ENCODE data around the gene SMNDC1.
"Not testable (repeated sequence)": the region's sequence is repeated elsewhere in the genome, so short reads cannot be mapped to it uniquely, and the experiment has no call there.

The SMNDC1 gene

DNA sequence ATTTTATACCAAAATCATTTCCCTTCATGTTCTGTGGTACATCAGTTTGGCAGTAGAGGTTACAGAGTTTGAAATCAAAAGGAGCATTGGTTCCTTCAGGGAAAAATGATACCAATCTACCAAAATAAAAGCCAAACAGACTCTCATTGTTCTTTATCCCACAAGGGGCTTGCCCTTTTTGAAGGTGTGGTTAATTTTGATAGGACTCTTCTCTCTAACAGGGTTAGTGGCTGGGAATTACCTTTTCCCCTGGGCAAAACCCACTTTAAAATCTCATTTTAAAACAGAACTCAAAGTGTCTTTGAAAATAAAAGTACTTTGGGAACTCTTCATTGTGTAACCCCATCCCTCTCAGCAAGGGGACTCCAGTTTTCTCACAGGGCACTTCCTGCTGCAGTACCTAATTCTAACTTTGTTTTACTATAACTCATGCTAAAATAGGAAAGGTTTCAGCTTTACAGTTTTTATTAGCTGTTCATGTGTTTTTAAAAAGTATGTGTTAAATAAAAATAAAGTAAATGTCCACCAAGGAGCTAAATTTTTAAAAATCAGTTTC lies 30.6 kb downstream of the SMNDC1 start:
- Histone ChIP-seq H3K4me2 (ENCODE audit: insufficient read depth, low read length) (no peak overlapping the region), H4K20me1 (ENCODE audit: insufficient read depth, low read length) (no peaks in the 10 kb centered on the region), H3K36me3 (ENCODE audit: insufficient read depth, low read length) (no peaks in the 10 kb centered on the region), H2AFZ (ENCODE audit: low read depth, low read length) (no peak overlapping the region), H3K4me3 (ENCODE audit: low read depth in 1 of 2, low read length in 2 of 2) (no peak overlapping the region), H3K9ac (ENCODE audit: low read depth, low read length) (no peak overlapping the region), H3K4me1 (ENCODE audit: insufficient read depth, low read length) (peaks cover 8% of the 10 kb centered on the region; the same call in 1 of the 2 replicates), H3K9me3 (ENCODE audit: insufficient read depth, low read length, severe bottlenecking) (no peaks in the 10 kb centered on the region), H3K27me3 (ENCODE audit: insufficient read depth, low read length, poor library complexity) (no peaks in the 10 kb centered on the region), H3K79me2 (ENCODE audit: insufficient read depth, low read length) (no peaks in the 10 kb centered on the region), H3K27ac (ENCODE audit: low read length) (no peak overlapping the region)
- TF ChIP-seq, protein P1, sequence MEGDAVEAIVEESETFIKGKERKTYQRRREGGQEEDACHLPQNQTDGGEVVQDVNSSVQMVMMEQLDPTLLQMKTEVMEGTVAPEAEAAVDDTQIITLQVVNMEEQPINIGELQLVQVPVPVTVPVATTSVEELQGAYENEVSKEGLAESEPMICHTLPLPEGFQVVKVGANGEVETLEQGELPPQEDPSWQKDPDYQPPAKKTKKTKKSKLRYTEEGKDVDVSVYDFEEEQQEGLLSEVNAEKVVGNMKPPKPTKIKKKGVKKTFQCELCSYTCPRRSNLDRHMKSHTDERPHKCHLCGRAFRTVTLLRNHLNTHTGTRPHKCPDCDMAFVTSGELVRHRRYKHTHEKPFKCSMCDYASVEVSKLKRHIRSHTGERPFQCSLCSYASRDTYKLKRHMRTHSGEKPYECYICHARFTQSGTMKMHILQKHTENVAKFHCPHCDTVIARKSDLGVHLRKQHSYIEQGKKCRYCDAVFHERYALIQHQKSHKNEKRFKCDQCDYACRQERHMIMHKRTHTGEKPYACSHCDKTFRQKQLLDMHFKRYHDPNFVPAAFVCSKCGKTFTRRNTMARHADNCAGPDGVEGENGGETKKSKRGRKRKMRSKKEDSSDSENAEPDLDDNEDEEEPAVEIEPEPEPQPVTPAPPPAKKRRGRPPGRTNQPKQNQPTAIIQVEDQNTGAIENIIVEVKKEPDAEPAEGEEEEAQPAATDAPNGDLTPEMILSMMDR (IDR thresholded peaks at IDR 0.05; ENCODE audit: borderline replicate concordance, extremely low read depth, low read length, poor library complexity, severe bottlenecking) = no peak
- TF ChIP-seq EZH2 (IDR thresholded peaks at IDR 0.05; ENCODE audit: borderline replicate concordance, low read depth, low read length, severe bottlenecking) = no peak
- DNase-seq = no peak
- ATAC-seq (ENCODE audit: insufficient read depth, low read depth) = no peak

DNA sequence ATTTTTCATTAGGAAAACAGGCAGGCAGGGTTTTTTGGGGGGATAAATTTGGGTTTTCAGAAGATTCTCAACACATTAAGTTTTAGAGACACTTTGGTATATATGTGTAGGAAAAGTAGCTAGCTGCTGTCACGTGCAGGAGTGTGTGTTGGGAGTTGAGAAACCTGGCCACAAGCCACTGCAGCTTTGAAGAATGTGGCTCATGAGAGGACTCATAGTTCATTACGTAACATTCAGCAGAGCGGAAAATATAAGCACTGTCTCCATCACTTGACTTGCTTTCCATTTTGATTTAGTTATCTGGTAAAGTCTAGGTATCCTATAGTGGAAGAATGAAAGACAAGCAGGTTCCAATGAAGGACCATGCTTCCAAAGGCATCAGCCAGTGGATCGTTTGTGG lies 31.2 kb downstream of the SMNDC1 start:
- DNase-seq (no peak), ATAC-seq (ENCODE audit: insufficient read depth, low read depth) (no peak)
- Histone ChIP-seq H3K9ac (ENCODE audit: low read depth, low read length) (no peak overlapping the region), H3K4me1 (ENCODE audit: insufficient read depth, low read length) (peaks cover 4% of the 10 kb centered on the region; the same call in 1 of the 2 replicates), H4K20me1 (ENCODE audit: insufficient read depth, low read length) (no peaks in the 10 kb centered on the region), H3K79me2 (ENCODE audit: insufficient read depth, low read length) (no peaks in the 10 kb centered on the region), H3K9me3 (ENCODE audit: insufficient read depth, low read length, severe bottlenecking) (no peaks in the 10 kb centered on the region), H3K36me3 (ENCODE audit: insufficient read depth, low read length) (no peaks in the 10 kb centered on the region), H3K27me3 (ENCODE audit: insufficient read depth, low read length, poor library complexity) (no peaks in the 10 kb centered on the region), H3K4me3 (ENCODE audit: low read depth in 1 of 2, low read length in 2 of 2) (no peak overlapping the region), H3K27ac (ENCODE audit: low read length) (no peak overlapping the region), H3K4me2 (ENCODE audit: insufficient read depth, low read length) (no peak overlapping the region), H2AFZ (ENCODE audit: low read depth, low read length) (no peak overlapping the region)
- TF ChIP-seq, protein P1 (IDR thresholded peaks at IDR 0.05; ENCODE audit: borderline replicate concordance, extremely low read depth, low read length, poor library complexity, severe bottlenecking) = no peak
- no peak for TF ChIP-seq EZH2 (IDR thresholded peaks at IDR 0.05; ENCODE audit: borderline replicate concordance, low read depth, low read length, severe bottlenecking)

DNA sequence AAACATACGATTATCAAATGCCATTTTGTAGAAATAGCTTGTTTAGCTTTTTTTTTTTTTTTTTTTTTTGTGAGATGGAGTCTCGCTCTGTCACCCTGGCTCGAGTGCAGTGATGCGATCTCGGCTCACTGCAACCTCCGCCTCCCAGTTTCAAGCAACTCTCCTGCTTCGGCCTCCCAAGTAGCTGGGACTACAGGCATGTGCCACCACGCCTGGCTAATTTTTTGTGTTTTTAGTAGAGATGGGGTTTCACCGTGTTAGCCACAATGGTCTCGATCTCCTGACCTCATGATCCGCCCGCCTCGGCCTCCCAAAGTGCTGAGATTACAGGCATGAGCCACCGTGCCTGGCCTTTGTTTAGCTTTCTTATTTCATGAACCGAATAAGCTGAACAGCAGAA lies 31.7 kb downstream of the SMNDC1 start:
- H4K20me1 ChIP-seq (ENCODE audit: insufficient read depth, low read length); H3K27me3 ChIP-seq (ENCODE audit: insufficient read depth, low read length, poor library complexity); ATAC-seq (ENCODE audit: insufficient read depth, low read depth): not testable (repeated sequence)

DNA sequence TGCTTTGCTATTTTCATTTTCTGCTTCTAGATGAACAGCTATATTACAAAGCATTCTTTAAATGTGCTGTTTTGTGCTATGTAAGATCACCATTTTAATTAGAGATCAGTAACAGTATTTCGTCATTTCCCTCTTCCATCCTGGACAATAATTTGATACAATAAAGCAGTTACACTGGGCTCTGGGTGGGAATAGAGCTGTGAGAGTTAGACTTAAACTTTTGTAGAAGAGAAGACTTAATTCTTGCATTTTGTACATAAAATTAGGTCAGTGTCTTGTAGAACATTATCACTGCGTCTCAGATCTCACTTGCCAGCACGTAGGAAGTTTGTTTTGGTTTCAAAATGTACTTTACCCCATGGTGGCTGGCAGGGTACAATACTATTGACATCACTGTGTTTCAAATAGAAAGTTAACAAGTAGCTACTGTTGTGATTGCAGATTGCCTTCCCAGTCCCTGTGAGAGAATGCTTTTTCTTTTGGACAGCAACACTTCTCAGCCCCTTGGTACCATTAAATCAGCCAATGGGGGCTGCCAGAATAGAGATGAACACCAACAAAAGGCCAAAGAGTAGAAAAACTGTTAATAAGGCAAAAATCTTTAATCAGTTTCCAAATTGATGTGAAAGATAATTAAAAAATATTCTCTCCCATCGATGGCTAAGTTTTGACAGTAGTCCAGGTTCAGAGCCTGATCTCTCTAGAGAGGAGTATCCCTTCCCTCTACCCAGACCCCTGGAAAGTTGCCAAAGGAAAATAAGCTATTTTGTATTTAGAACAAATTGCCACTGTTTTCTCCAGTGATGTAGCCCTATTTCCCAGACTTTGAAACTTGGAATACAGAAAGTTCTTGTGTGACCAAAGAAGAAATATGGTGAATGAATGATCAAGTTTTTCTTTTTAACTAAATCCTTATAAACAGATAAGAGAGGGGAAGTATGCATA lies 35.1 kb downstream of the SMNDC1 start:
- no peaks in the 10 kb centered on the region for H4K20me1 ChIP-seq (ENCODE audit: insufficient read depth, low read length)
- H3K79me2 ChIP-seq (ENCODE audit: insufficient read depth, low read length) = no peaks in the 10 kb centered on the region
- no peak for TF ChIP-seq EZH2 (IDR thresholded peaks at IDR 0.05; ENCODE audit: borderline replicate concordance, low read depth, low read length, severe bottlenecking)
- TF ChIP-seq, protein P1 (IDR thresholded peaks at IDR 0.05; ENCODE audit: borderline replicate concordance, extremely low read depth, low read length, poor library complexity, severe bottlenecking) = no peak
- no peaks in the 10 kb centered on the region for H3K9me3 ChIP-seq (ENCODE audit: insufficient read depth, low read length, severe bottlenecking)
- no peak overlapping the region for H3K9ac ChIP-seq (ENCODE audit: low read depth, low read length)
- no peaks in the 10 kb centered on the region for H3K36me3 ChIP-seq (ENCODE audit: insufficient read depth, low read length)
- H3K27me3 ChIP-seq (ENCODE audit: insufficient read depth, low read length, poor library complexity) = no peaks in the 10 kb centered on the region
- H3K4me1 ChIP-seq (ENCODE audit: insufficient read depth, low read length) = no peaks in the 10 kb centered on the region
- H2AFZ ChIP-seq (ENCODE audit: low read depth, low read length) = no peak overlapping the region
- DNase-seq (no peak), ATAC-seq (ENCODE audit: insufficient read depth, low read depth) (no peak)
- H3K4me2 ChIP-seq (ENCODE audit: insufficient read depth, low read length) = no peak overlapping the region
- H3K4me3 ChIP-seq (ENCODE audit: low read depth in 1 of 2, low read length in 2 of 2) = no peak overlapping the region
- H3K27ac ChIP-seq (ENCODE audit: low read length) = no peak overlapping the region

More for the DNA sequence above, 31.7 kb downstream of the SMNDC1 start:
- H3K9me3 ChIP-seq (ENCODE audit: insufficient read depth, low read length, severe bottlenecking); H3K4me2 ChIP-seq (ENCODE audit: insufficient read depth, low read length); H3K4me3 ChIP-seq (ENCODE audit: low read depth in 1 of 2, low read length in 2 of 2); H3K4me1 ChIP-seq (ENCODE audit: insufficient read depth, low read length); H3K79me2 ChIP-seq (ENCODE audit: insufficient read depth, low read length); H2AFZ ChIP-seq (ENCODE audit: low read depth, low read length); H3K36me3 ChIP-seq (ENCODE audit: insufficient read depth, low read length); H3K27ac ChIP-seq (ENCODE audit: low read length); DNase-seq; H3K9ac ChIP-seq (ENCODE audit: low read depth, low read length): not testable (repeated sequence)
